ENCODE measurements around the gene SYDE1.
"Not testable (repeated sequence)": the region's sequence is repeated elsewhere in the genome, so short reads cannot be mapped to it uniquely, and the experiment has no call there.

Gene SYDE1

GRCh38 chr19:15072930-15073647 lies 34.1 kb upstream of the SYDE1 start:
- Histone ChIP-seq H3K4me1 (ENCODE audit: insufficient read depth, low read length, poor library complexity, severe bottlenecking) (no peaks in the 10 kb centered on the region), H3F3A (ENCODE audit: low read depth) (no peaks in the 10 kb centered on the region), H3K9me3 (ENCODE audit: insufficient read depth, low read depth, low read length) (no peaks in the 10 kb centered on the region), H3K9me2 (replicated peaks; ENCODE audit: low read depth, low read length) (no peaks in the 10 kb centered on the region), H3K4me2 (ENCODE audit: low read depth, low read length, poor library complexity, severe bottlenecking) (no peak overlapping the region), H3K36me3 (ENCODE audit: insufficient read depth, low read length) (no peaks in the 10 kb centered on the region), H2AFZ (ENCODE audit: low read length) (no peak overlapping the region), H4K20me1 (ENCODE audit: insufficient read depth, low read length, poor library complexity, severe bottlenecking) (no peaks in the 10 kb centered on the region), H3K9ac (ENCODE audit: low read depth, low read length, poor library complexity, severe bottlenecking) (no peak overlapping the region), H3K27me3 (ENCODE audit: insufficient read depth, low read length, poor library complexity, severe bottlenecking) (no peaks in the 10 kb centered on the region), H3K79me2 (ENCODE audit: insufficient read depth, low read length) (no peaks in the 10 kb centered on the region), H3K4me3 (ENCODE audit: low read length, poor library complexity, severe bottlenecking) (no peak overlapping the region)
- TF ChIP-seq EZH2phosphoT487 (IDR thresholded peaks at IDR 0.05; ENCODE audit: borderline replicate concordance) (no peak), CTCF (conservative IDR thresholded peaks at IDR 0.05; ENCODE audit: low read length) (no peak)

- TF ChIP-seq CTCF (conservative IDR thresholded peaks at IDR 0.05; ENCODE audit: low read length) (no peak), EZH2phosphoT487 (IDR thresholded peaks at IDR 0.05; ENCODE audit: borderline replicate concordance) (no peak)
- H3K9me3 ChIP-seq (ENCODE audit: insufficient read depth, low read depth, low read length): no peaks in the 10 kb centered on the region
- H3F3A ChIP-seq (ENCODE audit: low read depth): no peaks in the 10 kb centered on the region
- no peak overlapping the region for H3K4me2 ChIP-seq (ENCODE audit: low read depth, low read length, poor library complexity, severe bottlenecking)
- no peaks in the 10 kb centered on the region for H3K79me2 ChIP-seq (ENCODE audit: insufficient read depth, low read length)
- H3K4me1 ChIP-seq (ENCODE audit: insufficient read depth, low read length, poor library complexity, severe bottlenecking): no peaks in the 10 kb centered on the region
- no peaks in the 10 kb centered on the region for H4K20me1 ChIP-seq (ENCODE audit: insufficient read depth, low read length, poor library complexity, severe bottlenecking)
- no peaks in the 10 kb centered on the region for H3K36me3 ChIP-seq (ENCODE audit: insufficient read depth, low read length)
- no peak overlapping the region for H3K4me3 ChIP-seq (ENCODE audit: low read length, poor library complexity, severe bottlenecking)
- no peak overlapping the region for H3K9ac ChIP-seq (ENCODE audit: low read depth, low read length, poor library complexity, severe bottlenecking)
- no peak overlapping the region for H2AFZ ChIP-seq (ENCODE audit: low read length)
- no peaks in the 10 kb centered on the region for H3K9me2 ChIP-seq (replicated peaks; ENCODE audit: low read depth, low read length)
- no peaks in the 10 kb centered on the region for H3K27me3 ChIP-seq (ENCODE audit: insufficient read depth, low read length, poor library complexity, severe bottlenecking)
Measured at GRCh38 chr19:15074371-15074770, 32.8 kb upstream of the SYDE1 start.

DNA sequence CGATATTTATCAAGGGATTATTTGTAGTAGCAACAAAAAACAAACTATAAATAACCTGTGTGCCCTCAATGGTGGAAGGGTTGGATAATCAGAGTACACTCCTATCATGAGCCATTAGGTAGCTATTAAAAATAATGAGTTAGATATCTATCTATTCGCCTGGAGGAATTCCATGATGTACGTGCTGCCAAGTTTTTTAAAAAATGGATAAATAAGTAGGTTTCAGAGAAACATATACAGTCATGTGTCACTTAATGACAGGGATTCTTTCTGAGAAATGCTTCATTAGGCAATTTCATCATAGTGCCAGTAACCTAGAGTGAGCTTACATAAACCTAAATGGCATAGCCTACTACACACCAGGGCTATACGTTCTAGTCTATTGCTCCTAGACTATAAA lies 31.4 kb upstream of the SYDE1 start:
- Histone ChIP-seq H3K27me3 (ENCODE audit: insufficient read depth, low read length, poor library complexity, severe bottlenecking) (no peaks in the 10 kb centered on the region), H3K4me2 (ENCODE audit: low read depth, low read length, poor library complexity, severe bottlenecking) (no peak overlapping the region), H3K9ac (ENCODE audit: low read depth, low read length, poor library complexity, severe bottlenecking) (no peak overlapping the region), H3K79me2 (ENCODE audit: insufficient read depth, low read length) (no peaks in the 10 kb centered on the region), H3K4me1 (ENCODE audit: insufficient read depth, low read length, poor library complexity, severe bottlenecking) (no peaks in the 10 kb centered on the region), H4K20me1 (ENCODE audit: insufficient read depth, low read length, poor library complexity, severe bottlenecking) (no peaks in the 10 kb centered on the region), H3K9me3 (ENCODE audit: insufficient read depth, low read depth, low read length) (no peaks in the 10 kb centered on the region), H3K4me3 (ENCODE audit: low read length, poor library complexity, severe bottlenecking) (no peak overlapping the region), H3K9me2 (replicated peaks; ENCODE audit: low read depth, low read length) (no peaks in the 10 kb centered on the region), H3K36me3 (ENCODE audit: insufficient read depth, low read length) (no peaks in the 10 kb centered on the region), H3F3A (ENCODE audit: low read depth) (no peaks in the 10 kb centered on the region), H2AFZ (ENCODE audit: low read length) (no peak overlapping the region)
- no peak for TF ChIP-seq CTCF (conservative IDR thresholded peaks at IDR 0.05; ENCODE audit: low read length)

DNA sequence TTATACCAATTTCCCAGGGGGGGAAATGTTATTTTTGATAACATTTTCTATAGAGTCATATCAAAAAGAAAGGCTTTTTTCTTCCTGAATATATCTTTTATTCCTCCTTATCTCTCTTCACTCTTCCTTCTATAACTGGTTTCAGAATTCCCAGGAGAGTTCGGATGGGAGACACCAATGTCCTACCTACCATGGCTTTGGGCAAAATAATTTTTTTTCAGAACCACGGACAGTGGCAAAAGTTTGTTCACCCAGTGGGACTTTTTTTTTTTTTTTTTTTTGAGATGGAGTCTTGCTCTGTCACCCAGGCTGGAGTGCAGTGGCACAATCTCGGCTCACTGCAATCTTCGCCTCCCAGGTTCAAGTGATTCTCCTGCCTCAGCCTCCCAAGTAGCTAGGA lies 27.2 kb upstream of the SYDE1 start:
- H3F3A ChIP-seq (ENCODE audit: low read depth); H2AFZ ChIP-seq (ENCODE audit: low read length); H3K4me3 ChIP-seq (ENCODE audit: low read length, poor library complexity, severe bottlenecking); H3K79me2 ChIP-seq (ENCODE audit: insufficient read depth, low read length); H4K20me1 ChIP-seq (ENCODE audit: insufficient read depth, low read length, poor library complexity, severe bottlenecking); H3K9me3 ChIP-seq (ENCODE audit: insufficient read depth, low read depth, low read length); H3K9ac ChIP-seq (ENCODE audit: low read depth, low read length, poor library complexity, severe bottlenecking); H3K9me2 ChIP-seq (replicated peaks; ENCODE audit: low read depth, low read length); H3K4me1 ChIP-seq (ENCODE audit: insufficient read depth, low read length, poor library complexity, severe bottlenecking); H3K36me3 ChIP-seq (ENCODE audit: insufficient read depth, low read length); H3K4me2 ChIP-seq (ENCODE audit: low read depth, low read length, poor library complexity, severe bottlenecking); H3K27me3 ChIP-seq (ENCODE audit: insufficient read depth, low read length, poor library complexity, severe bottlenecking): not testable (repeated sequence)

Measured in Loucy (cell line).